GM21447 (cell line): ENCODE measurements around the gene MGRN1.

Source experiments
- ATAC-seq: cut with Tn5 transposase; IDR thresholded peaks from one replicate; pipeline ENCODE4 v1.9.1; 2021; ENCODE audit not compliant: unreplicated experiment

MGRN1 gene

DNA sequence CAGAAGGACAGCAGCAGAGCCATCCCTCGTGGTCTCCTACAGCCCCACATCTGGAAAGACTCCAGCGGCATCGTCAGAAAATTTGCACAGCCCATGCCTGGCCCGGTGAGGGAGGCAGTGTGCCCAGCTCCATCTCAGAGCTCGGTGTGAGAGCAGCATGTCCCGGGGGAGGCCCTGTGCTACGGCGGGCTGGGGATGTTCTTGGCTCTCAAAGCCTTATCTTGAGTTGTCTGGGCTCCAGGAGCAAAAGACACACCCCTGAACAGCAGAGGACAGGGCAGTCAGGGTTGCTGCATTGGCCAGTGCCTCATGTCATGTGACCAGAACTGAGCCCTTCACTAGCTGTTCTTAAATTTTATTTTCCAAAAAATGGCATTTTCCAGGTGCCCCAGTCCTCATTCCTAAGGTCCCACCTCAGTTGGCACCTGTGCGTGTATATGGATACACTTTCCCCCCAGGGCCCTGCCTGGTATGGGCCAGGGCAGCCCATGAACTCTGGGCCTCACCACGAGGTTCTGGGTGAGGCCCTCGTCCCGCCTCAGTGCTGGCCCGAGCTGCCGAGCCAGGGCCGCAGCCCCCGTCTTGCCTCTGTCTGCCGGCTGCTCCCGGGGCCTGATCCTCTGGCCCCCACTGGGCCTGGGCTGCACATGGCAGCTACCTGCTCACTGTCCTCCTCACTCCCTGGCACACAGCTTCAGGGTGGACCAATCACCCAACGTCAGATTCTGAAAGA, 71.7 kb downstream of the MGRN1 start:
- ATAC-seq: no peak

DNA sequence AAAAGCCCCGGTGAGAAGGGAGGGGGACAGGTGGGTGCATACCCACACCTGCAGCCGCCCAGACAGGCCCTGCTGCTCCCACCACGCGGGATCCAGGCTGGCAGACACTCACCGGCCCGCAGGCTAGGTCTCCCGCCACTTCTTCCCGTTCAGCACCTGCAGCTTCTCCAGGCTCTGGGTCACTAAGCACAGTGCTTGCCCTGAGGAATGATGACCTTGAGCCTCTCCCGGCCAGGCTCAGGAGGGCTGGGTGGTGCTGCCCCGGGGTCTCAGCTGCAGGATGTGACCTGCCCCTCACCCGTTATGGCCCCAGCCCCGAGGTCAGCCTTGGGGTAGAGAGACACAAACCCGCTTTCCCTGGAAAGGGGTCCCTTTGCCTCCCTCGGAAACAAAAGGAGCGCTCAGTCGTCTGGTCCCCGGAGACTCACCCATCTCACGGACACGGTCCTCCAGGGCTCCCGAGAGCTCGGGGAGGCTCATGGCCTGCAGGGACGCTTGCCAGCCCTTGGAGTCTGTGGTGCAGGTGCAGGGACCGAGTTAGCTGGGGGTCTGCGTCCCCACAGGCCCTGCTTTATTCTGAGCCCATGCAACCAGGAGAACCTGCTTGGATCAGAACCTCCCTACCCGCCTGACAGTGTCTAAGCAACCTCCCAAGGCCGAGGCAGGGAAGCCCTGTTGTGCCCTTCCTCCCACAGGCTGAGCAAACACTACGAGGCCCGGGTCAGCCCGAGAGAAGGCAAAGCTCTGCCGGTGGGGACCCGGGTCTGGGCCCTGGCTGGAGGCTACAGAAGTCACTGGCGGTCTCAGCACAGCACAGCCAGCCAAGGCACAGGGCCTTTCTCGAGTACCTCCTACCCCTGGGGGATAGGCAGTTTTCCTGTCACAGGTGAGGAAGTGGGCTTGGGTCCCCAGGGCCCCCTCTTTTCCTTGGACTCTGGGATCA, 72.5 kb downstream of the MGRN1 start:
- ATAC-seq: no peak

DNA sequence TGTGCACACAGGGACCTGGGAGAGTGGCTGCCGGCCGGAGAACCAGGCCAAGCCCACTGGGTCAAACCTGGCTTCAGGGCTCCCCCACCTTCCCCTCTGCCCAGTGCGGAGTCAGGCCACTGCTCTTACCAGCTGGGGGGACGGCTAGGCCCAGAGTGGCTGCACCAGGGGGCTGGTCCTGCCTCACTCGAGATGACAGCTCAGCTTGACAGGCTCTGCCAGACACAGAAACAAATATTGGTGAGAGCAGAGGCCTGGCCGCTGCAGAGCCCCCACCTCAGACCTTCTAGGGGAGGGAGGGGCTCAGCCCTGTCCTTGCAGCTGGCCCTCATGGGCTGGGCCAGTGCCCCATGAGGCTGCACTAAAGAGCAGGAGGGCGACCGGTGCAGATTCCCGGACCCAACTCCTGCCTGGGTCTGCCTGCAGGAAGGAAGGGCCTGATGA, 73.2 kb downstream of the MGRN1 start:
- no peak for ATAC-seq

DNA sequence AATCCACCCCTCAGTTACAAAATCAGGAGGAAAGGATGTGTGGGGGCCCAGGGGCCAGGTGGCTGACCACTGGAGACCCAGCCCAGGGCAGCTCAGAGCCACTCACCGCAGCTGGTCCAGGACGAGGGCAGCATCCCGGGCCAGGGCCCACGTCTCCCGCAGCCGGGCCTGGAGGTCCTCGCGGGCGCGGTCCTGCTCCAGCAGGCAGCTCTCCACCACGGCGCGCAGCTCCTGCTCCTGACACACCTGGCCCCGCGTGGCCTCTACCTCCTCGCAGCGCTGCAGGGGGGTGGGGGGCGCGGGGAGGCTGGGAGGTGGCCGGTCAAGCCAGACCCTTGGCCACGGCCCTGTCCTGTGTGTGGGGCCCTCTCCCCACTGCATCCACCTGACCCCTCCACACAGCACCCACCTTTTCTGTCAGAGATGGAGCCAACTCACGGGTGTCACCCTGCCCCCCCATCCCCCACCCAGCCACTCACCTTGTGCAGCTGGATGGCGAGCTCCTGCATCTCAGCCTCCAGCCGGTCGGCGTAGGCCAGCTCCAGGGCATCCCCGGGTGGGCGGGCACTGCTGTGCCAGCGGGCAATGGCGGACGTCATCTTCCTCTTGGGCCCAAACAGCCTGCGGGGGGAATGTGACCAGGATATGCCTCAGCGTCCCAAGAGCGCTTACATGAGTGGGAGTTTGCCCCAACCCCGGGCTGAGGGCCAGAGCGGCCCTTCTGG, 73.9 kb downstream of the MGRN1 start:
- no peak for ATAC-seq

DNA sequence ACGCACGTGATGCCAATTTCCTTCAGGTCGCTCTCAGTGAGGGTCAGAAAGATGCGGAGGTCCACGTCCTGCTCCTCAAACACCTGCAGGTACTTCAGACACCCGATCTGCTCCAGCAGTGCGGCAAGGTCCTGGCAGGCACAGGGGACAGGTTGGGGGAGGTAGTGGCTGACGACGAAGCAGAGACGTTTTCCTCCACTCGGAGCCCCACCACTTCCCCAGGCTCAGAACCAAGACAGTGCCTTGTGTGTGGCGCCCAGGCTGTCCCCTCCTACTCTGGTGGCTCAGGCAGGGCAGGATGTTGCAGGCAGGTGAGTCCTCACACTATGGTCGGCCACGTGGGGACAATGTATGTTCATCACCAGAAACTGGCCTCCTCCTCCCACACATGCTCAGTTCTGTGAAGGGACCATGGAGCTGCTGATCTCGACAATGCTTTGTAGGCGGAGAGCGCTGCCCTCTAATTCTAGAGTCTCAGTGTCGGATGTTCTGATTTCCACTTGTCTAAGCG, 74.5 kb downstream of the MGRN1 start:
- no peak for ATAC-seq

DNA sequence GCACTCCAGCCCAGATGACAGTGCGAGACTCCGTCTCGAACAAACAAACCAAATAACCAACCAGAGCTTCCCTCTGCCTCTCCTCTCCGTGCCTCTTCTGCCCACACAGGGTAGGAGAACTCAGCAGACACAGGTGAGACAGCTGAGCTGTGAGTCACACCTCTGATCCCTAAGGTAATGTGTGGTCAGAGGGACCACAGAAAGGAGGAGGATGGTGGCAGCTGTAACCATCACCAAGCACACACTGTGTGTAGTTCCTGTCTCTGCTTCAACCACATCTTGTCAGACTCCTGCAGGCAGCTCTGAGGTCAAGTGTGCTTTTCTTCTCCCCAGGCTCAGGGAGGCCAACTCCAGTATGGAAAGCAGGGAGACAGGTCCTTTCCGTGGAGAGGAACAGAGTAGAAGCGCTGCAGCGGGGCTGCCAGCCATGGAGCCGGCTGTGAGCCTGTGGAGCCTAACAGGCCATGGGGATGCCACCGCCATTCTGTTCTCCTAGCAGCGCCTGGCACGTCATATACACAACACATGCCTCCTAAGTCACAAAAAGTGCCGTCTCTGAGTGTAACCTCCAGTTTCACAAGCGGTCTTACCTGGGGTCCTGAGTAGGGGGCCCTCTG, 75.9 kb downstream of the MGRN1 start:
- ATAC-seq: no peak

DNA sequence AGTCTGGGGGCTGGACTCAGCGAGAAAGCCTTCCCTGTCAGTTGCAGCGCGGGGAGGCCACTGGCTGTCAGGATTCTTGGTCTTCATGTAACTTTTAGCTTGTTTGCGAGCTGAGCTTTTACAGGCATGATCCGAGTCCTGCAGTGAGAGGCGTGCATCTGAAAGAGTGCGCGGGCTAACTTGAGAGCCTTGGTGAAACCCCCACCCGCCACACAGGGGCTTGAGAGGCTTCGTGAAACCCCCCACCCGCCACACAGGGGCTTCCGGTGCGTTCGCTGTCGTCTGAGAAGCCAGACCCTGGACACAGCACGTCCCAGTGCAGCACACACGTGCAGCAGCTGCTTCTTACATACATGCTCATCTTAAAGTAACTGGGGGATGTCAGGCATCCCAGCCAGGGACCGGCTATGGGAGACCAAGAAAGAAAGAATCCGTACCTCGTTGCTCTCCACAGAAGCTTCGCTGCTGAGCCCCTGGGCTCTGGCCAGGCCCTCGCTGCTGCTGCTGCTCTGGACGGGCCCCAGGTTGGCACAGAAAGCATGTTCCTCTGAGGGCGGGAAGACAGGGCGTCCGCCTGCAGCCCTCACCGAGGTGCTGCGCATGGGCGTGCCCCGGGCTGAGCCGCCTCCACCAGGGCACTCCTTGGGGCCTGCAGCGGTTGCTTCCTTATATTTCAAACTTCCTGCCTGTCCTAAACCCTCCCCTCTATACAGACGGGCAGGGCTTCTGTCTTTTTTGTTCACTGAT, 76.5 kb downstream of the MGRN1 start:
- ATAC-seq: no peak

DNA sequence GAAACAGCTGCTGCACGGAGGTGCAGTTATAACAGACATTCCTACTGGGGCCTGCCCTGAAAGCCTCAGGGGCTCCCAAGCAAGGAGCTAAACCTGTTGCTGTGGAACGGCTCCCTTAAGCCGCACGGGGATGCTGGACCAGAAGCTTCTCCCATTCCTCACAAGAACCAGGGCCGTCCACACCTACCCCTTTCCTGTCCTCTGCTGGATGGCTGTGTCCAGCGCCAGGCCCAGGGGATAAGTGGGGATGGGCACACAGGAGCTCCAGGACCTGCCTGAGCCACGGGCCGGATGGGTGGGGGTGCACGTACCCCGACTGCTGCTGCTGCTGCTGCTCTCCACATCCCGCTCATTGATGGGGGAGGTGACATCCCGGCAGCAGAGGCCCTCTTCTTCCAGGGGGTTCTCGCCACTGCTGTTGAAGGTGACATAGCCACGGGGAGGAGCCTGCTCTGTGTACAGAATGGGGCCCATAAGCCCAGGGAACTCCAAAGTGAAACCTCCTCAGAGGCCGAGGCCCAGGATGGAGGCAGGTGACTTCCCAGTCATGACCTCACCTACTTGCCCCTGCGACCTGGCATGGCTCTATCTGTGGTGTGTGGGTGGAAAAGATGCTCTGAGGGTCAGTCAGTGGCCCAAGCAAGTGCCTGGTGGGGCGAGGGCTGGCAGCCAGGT, 77.3 kb downstream of the MGRN1 start:
- no peak for ATAC-seq

DNA sequence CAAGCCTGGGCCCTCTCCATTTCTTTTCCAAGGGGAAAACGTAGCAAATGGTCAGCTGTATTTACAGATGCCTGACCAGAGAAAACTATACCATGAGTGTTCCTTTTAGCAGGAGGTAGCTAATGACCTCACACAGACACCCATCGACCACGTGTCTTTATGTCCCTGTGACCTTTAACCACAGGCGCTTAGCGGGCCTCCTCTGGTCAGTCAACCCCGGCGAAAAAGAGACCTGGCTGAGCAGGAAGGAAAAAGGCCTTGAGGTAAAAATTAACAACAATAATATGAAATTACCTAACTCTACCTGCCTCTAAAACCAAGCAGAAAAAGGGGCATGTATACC, 77.8 kb downstream of the MGRN1 start:
- ATAC-seq: no peak

DNA sequence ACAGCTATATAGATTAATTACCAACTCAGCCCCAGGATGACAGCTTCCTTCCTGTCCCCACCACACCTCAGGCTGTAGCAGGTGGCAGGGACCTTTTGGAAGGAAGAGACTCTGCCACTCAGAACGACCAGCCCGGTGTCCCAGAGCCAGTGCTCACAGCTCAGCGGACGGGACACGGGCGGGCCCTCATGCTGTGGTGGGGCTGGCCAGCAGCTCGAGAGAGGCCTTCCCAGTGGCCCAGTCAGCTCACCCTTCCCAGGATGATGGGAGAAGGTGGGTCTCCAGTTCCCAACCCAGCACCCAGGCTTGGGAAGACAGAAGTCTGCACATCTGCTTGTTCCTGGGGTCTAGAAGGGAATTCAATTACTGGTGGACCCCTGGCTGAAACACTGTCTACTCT, 79.3 kb downstream of the MGRN1 start:
- no peak for ATAC-seq

DNA sequence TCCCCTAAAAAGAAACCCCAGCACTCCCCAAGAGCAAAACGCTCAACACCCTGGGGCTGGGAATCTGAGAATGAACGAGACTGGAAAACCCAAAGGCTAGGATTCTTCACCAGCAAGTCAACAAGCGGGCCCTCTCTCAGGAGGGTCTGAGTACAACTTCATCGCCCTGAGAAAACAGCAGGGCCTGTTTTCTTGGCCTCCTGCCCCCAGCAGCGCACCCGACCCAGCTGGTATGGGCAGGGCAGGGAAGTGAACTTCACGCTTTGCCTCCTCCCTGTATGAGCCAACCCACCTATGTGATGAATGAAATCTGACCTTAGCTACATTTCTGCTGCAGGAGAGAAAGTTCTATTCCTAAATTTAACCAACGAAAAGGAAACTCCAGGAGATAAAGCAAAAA, 79.9 kb downstream of the MGRN1 start:
- ATAC-seq: no peak

DNA sequence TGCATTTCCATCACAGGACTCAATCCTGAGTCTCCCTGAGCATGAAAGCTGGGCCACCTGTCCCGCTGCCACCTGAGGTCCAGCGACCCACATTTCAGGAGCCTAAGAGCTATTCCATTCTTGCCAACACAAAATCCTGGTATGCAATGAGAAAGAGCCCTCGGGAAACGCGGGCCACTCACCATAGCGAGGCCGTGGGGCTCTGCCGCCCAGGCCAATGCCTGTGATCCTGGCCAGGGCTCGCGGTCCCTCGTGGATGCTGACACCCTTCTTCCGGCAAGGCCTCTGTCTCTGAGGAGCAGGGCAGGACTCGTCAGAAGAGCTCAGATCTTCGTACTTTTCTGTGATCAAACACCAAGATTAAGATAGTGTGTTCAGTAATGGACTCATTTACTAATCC, 80.3 kb downstream of the MGRN1 start:
- ATAC-seq: no peak

DNA sequence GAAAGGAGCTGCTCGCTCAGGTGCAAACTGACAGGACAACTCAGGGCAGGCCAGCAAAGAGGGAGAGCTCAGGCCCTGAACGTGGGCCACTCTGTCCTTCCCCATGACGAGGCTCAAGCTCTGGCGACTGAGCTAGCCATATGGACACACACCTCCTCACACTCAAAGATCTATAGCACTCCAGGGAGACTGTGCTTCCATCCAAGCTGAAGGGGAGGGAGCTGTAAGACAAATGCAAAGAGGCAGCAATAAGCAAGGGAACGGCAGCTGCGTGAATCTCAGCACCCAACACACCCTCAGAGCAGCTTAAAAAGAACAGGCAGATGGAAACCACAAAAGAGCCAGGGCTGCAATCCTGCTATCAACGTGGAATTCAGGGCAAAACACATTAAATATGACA, 82.2 kb downstream of the MGRN1 start:
- no peak for ATAC-seq

DNA sequence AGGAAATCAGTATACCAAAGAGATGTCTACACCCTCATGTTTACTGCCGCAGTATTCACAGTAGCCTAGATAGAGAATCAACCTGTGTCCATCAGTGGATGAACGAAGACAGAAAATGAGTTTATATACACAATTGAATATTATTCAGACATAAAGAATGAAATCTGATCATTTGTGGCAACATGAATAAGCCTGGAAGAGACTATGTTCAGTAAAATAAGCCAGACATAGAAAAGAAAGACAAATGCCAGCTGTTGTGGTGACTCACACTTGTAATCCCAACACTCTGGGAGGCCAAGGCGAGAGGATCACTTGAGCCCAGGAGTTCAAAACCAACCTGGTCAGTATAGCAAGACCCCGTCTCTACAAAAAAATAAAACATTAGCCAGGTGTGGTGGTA, 84.9 kb downstream of the MGRN1 start:
- ATAC-seq: no peak

DNA sequence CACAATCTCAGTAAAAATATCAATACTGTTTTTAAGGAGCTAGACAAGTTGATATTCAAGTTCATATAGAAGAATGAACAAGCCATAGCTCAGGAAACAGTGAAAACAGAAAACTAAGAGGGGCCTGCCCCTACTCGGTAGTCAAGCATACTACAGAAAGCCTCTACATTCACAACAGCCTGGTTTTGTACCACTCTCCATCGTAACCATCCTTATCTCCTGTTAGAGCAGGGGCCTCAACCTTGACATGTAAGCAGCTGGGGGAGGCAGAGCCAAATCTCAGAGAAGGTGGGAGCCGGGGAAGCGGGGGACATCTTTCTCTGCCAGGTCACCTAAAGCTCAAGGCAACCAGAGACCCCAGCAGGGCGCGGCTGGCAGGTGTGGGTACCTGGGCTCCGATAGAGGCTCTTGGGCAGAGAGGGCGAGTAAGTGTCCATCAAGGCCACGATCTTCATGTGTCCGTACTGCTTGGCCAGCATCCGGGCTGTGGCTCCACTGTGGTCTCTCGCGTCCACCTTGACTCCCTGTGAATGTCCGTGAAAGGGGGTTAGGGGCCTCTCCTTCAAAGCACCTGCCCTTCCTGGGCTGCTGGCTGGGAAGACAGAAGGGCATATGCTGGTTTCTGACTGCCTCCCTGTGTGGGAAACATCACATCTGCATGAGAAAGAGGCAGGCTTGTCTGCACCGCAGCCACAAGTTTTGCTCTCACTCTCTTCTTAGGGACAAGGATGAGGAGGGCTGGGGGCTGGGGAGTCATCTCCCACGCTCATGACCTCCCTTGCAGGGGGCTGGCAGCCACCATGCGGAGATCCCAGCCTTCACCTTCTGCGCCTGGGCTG, 89.3 kb downstream of the MGRN1 start:
- ATAC-seq: no peak

DNA sequence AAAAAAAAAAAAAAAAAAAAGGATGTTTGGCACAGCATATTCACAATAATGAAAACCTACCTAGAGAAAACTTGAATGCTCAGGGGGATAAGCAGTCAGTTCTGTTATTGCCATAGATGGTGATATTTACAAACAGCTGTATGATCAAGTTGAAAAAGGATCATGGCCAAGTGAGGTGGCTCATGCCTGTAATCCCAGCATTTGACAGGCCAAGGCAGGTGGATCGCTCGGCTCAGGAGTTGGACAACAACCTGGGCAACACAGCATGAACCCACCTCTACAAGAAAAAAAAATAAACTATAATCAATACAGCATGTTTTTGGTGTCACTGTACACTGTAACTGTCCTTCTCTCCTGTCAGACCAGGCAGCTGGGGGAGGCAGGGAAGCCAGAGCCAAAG, 90.4 kb downstream of the MGRN1 start:
- no peak for ATAC-seq

DNA sequence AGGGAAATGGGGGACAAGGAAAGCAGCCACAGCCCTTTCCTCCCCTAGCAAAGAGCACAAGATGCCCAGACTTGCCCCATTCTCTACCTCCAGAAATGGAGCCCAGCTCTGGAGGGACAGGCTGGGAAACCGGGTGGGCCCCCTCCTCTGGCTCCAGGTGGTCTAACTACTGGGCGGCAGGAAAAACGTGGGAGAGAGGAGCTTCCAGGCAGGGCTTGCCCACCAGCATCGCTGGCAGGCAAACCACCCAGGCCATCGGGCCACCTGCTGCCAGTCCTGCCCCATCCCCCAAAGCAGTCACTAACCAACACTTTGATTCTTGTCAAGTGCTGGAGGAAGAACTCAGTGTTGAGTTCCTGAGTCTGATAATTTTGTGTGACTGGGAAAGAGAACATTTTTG, 93.8 kb downstream of the MGRN1 start:
- ATAC-seq: no peak

DNA sequence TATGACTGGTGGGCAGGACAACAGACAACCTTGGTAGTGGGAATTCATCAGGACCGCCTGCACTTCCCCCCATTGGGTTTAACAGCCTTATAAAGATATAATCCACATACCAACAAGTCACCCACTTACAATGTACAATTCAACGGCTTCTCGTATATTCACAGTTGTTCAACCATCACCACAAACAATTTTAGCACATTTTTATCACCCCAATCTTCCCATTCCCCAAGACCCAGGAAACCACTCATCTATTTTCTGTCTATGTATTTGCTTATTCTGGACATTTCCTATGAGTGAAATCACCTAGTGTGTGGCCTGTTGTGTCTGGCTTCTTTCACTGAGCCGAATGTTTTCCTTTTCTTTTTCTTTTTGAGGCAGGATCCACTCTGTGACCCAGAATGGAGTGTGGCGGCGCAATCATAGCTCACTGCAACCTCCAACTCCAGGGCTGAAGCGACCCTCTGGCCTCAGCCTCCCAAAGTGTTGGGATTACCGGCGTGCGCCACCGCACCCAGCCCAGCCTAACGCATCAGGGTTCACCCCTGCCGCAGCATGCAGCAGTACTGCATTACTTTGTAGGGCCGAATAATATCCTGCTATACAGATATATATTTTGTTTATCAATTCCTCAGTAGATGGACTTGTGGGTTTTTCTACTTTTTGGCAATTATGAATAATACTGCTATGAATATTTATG, 98.6 kb downstream of the MGRN1 start:
- no peak for ATAC-seq
